SK-N-SH (cell line): Measurements from ENCODE around the gene ZNF865. TPM values are rescaled to one million over a fixed set of nuclear protein-coding genes. Genes with fewer than 3 reads are reported as not detected.

Source experiments
- CTCF ChIA-PET: fragments of 300-600, 350-600 bp; formaldehyde crosslinking; extraction: SDS; loops from one replicate; lab custom pipeline; 2021; lab: Yijun Ruan, JAX
- POLR2A ChIA-PET: fragments of 350-600 bp; sonication (Branson Sonifier 250); formaldehyde crosslinking; extraction: SDS; loops from one replicate; lab custom pipeline; 2020; ENCODE audit warnings: antibody characterized with exemption, inconsistent platforms; lab: Yijun Ruan, JAX
- DNase-seq: peaks from one replicate; pipeline ENCODE4 v3.0.0; 2012
- H2AFZ ChIP-seq: fragments of 200-600 bp; sonication (generic); 2 replicates; pipeline ENCODE4 v1.8.1; 2016; ENCODE audit warnings: antibody characterized with exemption, mild to moderate bottlenecking, low read depth
- H3F3A ChIP-seq: fragments of 200-600 bp; sonication (generic); replicated peaks from 2 replicates; pipeline ENCODE3; 2016; ENCODE audit warnings: antibody characterized with exemption, mild to moderate bottlenecking; ENCODE audit not compliant: insufficient read depth
- H3K27ac ChIP-seq, 2 experiments: fragments of 200-500 bp in 1 of 2; fragments of 200-600 bp in 1 of 2; sonication (Bioruptor generic) in 1 of 2; sonication (generic), shearing (Covaris generic) in 1 of 2; 2 replicates each; pipeline versions ENCODE4 v1.5.1 to v1.6.1; 2014 to 2016; ENCODE audit warnings: low read depth in 2 of 2, inconsistent platforms in 1 of 2, low read length in 1 of 2, mild to moderate bottlenecking in 1 of 2, mixed read lengths in 1 of 2
- H3K27me3 ChIP-seq: fragments of 200-600 bp; sonication (generic), shearing (Covaris generic); 2 replicates; pipeline ENCODE4 v1.6.1; 2016; ENCODE audit warnings: mixed run types; ENCODE audit not compliant: insufficient read depth
- H3K36me3 ChIP-seq, 2 experiments: fragments of 200-500 bp in 1 of 2; fragments of 200-600 bp in 1 of 2; sonication (Bioruptor generic) in 1 of 2; sonication (generic) in 1 of 2; replicated peaks in 1 of 2; 2 replicates each; pipeline versions ENCODE3 to v1.5.1; 2014 to 2016; ENCODE audit warnings: low read length in 1 of 2, mild to moderate bottlenecking in 1 of 2; ENCODE audit not compliant: insufficient read depth in 2 of 2, control insufficient read depth in 1 of 2
- H3K4me1 ChIP-seq, 2 experiments: fragments of 200-500 bp in 1 of 2; fragments of 200-600 bp in 1 of 2; sonication (Bioruptor generic) in 1 of 2; sonication (generic), shearing (Covaris generic) in 1 of 2; 2 replicates each; pipeline versions ENCODE4 v1.5.1 to v1.6.1; 2014 to 2016; ENCODE audit warnings: low read depth in 1 of 2, low read length in 1 of 2, mixed run types in 1 of 2; ENCODE audit not compliant: insufficient read depth in 2 of 2, control insufficient read depth in 1 of 2
- H3K4me2 ChIP-seq: fragments of 200-600 bp; sonication (generic), shearing (Covaris generic); 2 replicates; pipeline ENCODE4 v1.6.1; 2017; ENCODE audit warnings: mixed run types
- H3K4me3 ChIP-seq, 2 experiments: fragments of 200-500 bp in 1 of 2; fragments of 200-600 bp in 1 of 2; sonication (Bioruptor generic) in 1 of 2; sonication (generic), shearing (Covaris generic) in 1 of 2; 2 replicates each; pipeline versions ENCODE4 v1.5.1 to v1.8.1; 2014 to 2016; ENCODE audit warnings: low read depth in 2 of 2, inconsistent platforms in 1 of 2, low read length in 1 of 2, mild to moderate bottlenecking in 1 of 2, mixed read lengths in 1 of 2, moderate library complexity in 1 of 2
- H3K79me2 ChIP-seq: fragments of 200-600 bp; sonication (generic); 2 replicates; pipeline ENCODE4 v1.8.1; 2017; ENCODE audit warnings: mild to moderate bottlenecking; ENCODE audit not compliant: insufficient read depth
- H3K9ac ChIP-seq: fragments of 200-600 bp; sonication (generic); 2 replicates; pipeline ENCODE4 v1.6.1; 2017; ENCODE audit warnings: mixed run types
- H3K9me2 ChIP-seq: fragments of 200-600 bp; sonication (generic); 2 replicates; pipeline ENCODE4 v1.6.1; 2017; ENCODE audit warnings: mixed run types
- H3K9me3 ChIP-seq: fragments of 200-600 bp; sonication (generic); 2 replicates; pipeline ENCODE4 v1.6.1; 2017; ENCODE audit warnings: mixed run types, mild to moderate bottlenecking, moderate library complexity
- H4K20me1 ChIP-seq: fragments of 200-600 bp; sonication (generic); 2 replicates; pipeline ENCODE4 v1.6.1; 2017; ENCODE audit warnings: mild to moderate bottlenecking, mixed run types; ENCODE audit not compliant: insufficient read depth
- CHD2 ChIP-seq: fragments of 150-350 bp; IDR thresholded peaks from 2 replicates; pipeline ENCODE4 v1.6.1; 2018; ENCODE audit warnings: low read length; ENCODE audit not compliant: partially characterized antibody
- EZH2phosphoT487 ChIP-seq: fragments of 200-600 bp; sonication (generic); IDR thresholded peaks from 2 replicates; pipeline ENCODE4 v1.6.1; 2017; ENCODE audit warnings: low read depth, mixed run types, mild to moderate bottlenecking, antibody characterized with exemption, moderate library complexity, borderline replicate concordance
- GABPA ChIP-seq: IDR thresholded peaks from 2 replicates; pipeline ENCODE4 v1.4.0; 2012; ENCODE audit warnings: low read depth, mild to moderate bottlenecking
- JUND ChIP-seq: IDR thresholded peaks from 2 replicates; pipeline ENCODE4 v1.4.0; 2012
- MXI1 ChIP-seq: IDR thresholded peaks from 2 replicates; pipeline ENCODE4 v1.6.1; 2012; ENCODE audit warnings: mild to moderate bottlenecking, low read depth, low read length, improper control_type of control experiment
- POLR2AphosphoS5 ChIP-seq: IDR thresholded peaks from 2 replicates; pipeline ENCODE4 v1.6.1; 2012; ENCODE audit warnings: low read depth, low read length
- RAD21 ChIP-seq: IDR thresholded peaks from 2 replicates; pipeline ENCODE4 v1.6.1; 2012; ENCODE audit warnings: mild to moderate bottlenecking, low read length
- RCOR1 ChIP-seq: fragments of 150-350 bp; IDR thresholded peaks from 2 replicates; pipeline ENCODE4 v1.6.1; 2017; ENCODE audit warnings: antibody characterized with exemption, low read length
- RXRA ChIP-seq: IDR thresholded peaks from 2 replicates; pipeline ENCODE4 v1.4.0; 2012; ENCODE audit warnings: low read depth, mild to moderate bottlenecking, borderline replicate concordance
- SMC3 ChIP-seq: IDR thresholded peaks from 2 replicates; pipeline ENCODE4 v1.6.1; 2012; ENCODE audit warnings: low read depth, low read length, improper control_type of control experiment
- TAF1 ChIP-seq: IDR thresholded peaks from 2 replicates; pipeline ENCODE4 v1.6.1; 2012; ENCODE audit warnings: low read depth, mild to moderate bottlenecking, low read length, moderate library complexity, borderline replicate concordance
- TCF12 ChIP-seq: IDR thresholded peaks from 2 replicates; pipeline ENCODE4 v1.4.0; 2012
- YY1 ChIP-seq: IDR thresholded peaks from 2 replicates; pipeline ENCODE4 v1.4.0; 2012; ENCODE audit warnings: low read depth, mild to moderate bottlenecking
- whole genome bisulfite sequencing: methylation state at CpG from one replicate; pipeline ENCODE4 v1.1.6; 2017; ENCODE audit warnings: low lambda C conversion rate; 5-methylcytosine and 5-hydroxymethylcytosine counted together
- polyA plus RNA-seq, 3 experiments: library from polyadenylated mRNA; depleted of rRNA; stranded (reverse); fragments of >200 nt; gene quantifications; 2 replicates each; pipeline ENCODE4 v1.2.3, GENCODE V29; 2012
- TF ChIP-seq, protein P1 (sequence below): IDR thresholded peaks from 2 replicates; pipeline ENCODE4; 2012
- TF ChIP-seq, protein P2 (sequence below): IDR thresholded peaks from 2 replicates; pipeline ENCODE4 v1.6.1; 2012; ENCODE audit warnings: mild to moderate bottlenecking, low read depth, low read length, moderate library complexity
- TF ChIP-seq, protein P3 (sequence below): fragments of 150-350 bp; IDR thresholded peaks from 2 replicates; pipeline ENCODE4 v1.6.1; 2017; ENCODE audit warnings: antibody characterized with exemption, low read length, low read depth, borderline replicate concordance
- TF ChIP-seq, protein P4 (sequence below): fragments of 150-350 bp; IDR thresholded peaks from 2 replicates; pipeline ENCODE4 v1.6.1; 2016; ENCODE audit warnings: mild to moderate bottlenecking, low read depth, low read length
- TF ChIP-seq, protein P5 (sequence below): IDR thresholded peaks from 2 replicates; pipeline ENCODE4 v1.4.0; 2012; ENCODE audit warnings: low read depth, borderline replicate concordance

The ZNF865 gene
- polyA plus RNA-seq, 1 of the 3 experiments (the other 2 are of a cell fraction) = 5.0 TPM

DNA sequence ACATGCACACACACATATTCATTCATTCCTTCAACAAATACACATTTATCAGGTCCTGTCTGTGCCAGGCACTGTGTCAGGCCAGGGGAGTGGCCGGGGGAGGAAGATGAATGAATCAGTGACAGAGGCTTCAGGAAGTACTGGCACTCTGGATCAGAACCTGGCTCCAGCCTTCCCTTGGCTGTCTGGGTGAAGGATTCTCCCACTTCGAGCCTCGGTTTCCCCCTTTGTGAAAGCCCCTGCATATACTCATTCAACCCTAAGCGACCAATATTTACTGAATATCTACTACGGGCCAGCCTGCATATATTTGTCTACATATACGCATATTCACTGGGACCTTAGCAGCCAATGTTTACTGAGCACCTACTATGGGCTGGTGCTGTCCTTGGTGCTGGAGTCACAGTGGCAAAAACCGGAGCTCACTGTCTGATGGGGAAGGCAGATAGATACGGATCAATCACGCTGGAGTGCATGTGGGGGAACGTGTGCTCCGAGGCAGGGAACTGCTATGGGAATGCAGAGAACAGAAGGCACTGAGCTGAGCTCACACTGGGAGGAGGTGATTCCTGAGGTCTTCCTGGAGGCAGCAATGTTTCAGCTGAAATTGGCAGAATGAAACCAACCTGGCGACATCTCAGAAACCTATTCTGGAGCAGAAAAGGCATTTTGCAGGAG is 24.2 kb upstream of the ZNF865 start:
- 30% methylated on average over 12 of the region's 12 CpGs for WGBS
- Histone ChIP-seq H3K9me2 (no peaks in the 10 kb centered on the region), H3K27me3 (no peaks in the 10 kb centered on the region), H3K36me3 (peaks cover 0 to 10% of the 10 kb centered on the region in 2 experiments), H4K20me1 (no peaks in the 10 kb centered on the region), H2AFZ (peak overlapping the region; percentile 100), H3F3A (peaks cover 14% of the 10 kb centered on the region), H3K9me3 (no peaks in the 10 kb centered on the region), H3K79me2 (peaks cover 20% of the 10 kb centered on the region), H3K27ac (peak overlapping the region; percentile 73 to 76; a peak in 3 of 4 replicates), H3K4me2 (peak overlapping the region; percentile 99), H3K4me3 (peak overlapping the region; percentile 48 to 83), H3K9ac (peak overlapping the region; percentile 96; the same call in 1 of the 2 replicates), H3K4me1 (peaks cover 7 to 18% of the 10 kb centered on the region in 2 experiments; a peak in 2 of 4 replicates)
- DNase-seq = no peak
- TF ChIP-seq, protein P1, sequence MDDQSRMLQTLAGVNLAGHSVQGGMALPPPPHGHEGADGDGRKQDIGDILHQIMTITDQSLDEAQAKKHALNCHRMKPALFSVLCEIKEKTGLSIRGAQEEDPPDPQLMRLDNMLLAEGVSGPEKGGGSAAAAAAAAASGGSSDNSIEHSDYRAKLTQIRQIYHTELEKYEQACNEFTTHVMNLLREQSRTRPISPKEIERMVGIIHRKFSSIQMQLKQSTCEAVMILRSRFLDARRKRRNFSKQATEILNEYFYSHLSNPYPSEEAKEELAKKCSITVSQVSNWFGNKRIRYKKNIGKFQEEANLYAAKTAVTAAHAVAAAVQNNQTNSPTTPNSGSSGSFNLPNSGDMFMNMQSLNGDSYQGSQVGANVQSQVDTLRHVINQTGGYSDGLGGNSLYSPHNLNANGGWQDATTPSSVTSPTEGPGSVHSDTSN = no peak
- TF ChIP-seq, protein P2, sequence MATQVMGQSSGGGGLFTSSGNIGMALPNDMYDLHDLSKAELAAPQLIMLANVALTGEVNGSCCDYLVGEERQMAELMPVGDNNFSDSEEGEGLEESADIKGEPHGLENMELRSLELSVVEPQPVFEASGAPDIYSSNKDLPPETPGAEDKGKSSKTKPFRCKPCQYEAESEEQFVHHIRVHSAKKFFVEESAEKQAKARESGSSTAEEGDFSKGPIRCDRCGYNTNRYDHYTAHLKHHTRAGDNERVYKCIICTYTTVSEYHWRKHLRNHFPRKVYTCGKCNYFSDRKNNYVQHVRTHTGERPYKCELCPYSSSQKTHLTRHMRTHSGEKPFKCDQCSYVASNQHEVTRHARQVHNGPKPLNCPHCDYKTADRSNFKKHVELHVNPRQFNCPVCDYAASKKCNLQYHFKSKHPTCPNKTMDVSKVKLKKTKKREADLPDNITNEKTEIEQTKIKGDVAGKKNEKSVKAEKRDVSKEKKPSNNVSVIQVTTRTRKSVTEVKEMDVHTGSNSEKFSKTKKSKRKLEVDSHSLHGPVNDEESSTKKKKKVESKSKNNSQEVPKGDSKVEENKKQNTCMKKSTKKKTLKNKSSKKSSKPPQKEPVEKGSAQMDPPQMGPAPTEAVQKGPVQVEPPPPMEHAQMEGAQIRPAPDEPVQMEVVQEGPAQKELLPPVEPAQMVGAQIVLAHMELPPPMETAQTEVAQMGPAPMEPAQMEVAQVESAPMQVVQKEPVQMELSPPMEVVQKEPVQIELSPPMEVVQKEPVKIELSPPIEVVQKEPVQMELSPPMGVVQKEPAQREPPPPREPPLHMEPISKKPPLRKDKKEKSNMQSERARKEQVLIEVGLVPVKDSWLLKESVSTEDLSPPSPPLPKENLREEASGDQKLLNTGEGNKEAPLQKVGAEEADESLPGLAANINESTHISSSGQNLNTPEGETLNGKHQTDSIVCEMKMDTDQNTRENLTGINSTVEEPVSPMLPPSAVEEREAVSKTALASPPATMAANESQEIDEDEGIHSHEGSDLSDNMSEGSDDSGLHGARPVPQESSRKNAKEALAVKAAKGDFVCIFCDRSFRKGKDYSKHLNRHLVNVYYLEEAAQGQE = peak; percentile 97
- TF ChIP-seq, protein P3, sequence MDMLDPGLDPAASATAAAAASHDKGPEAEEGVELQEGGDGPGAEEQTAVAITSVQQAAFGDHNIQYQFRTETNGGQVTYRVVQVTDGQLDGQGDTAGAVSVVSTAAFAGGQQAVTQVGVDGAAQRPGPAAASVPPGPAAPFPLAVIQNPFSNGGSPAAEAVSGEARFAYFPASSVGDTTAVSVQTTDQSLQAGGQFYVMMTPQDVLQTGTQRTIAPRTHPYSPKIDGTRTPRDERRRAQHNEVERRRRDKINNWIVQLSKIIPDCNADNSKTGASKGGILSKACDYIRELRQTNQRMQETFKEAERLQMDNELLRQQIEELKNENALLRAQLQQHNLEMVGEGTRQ = no peak
- CTCF ChIA-PET = interaction anchor here (0.9 to 2.2 kb wide), 5 partner anchors 25 to 114 kb away, joined by 3 to 14 read pairs (median 3); partner anchors contain the start of gene ZNF865
- POLR2A ChIA-PET = interaction anchor here (0.6 to 1.1 kb wide), 4 partner anchors 19 to 61 kb away, joined by 3 to 8 read pairs (median 5); partner anchors contain the start of genes FIZ1 and ZNF524

DNA sequence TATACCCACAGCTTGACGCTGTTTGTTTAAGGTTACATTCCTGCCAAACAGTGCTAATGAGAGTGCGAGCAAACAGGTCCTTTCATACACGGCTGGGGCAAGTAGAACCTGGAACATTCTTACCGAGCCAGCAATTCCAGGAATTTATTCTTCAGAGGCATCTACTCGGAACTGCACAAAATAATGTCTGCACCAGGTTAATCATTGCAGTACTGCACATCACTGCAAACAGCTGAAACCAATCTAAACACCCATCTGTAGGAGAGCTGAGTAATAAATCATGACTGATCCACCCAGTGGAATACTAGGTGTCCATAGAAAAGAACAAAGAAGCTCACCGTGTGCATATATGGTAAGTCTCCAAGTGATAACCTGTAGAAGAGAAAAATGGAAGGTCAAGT is 23.6 kb upstream of the ZNF865 start:
- Histone ChIP-seq H3K4me2 (no peak overlapping the region), H3K9me3 (no peaks in the 10 kb centered on the region), H4K20me1 (no peaks in the 10 kb centered on the region), H3K27ac (no peak overlapping the region), H3K36me3 (peaks cover 0 to 7% of the 10 kb centered on the region in 2 experiments), H3K4me1 (peaks cover 13 to 22% of the 10 kb centered on the region in 2 experiments; a peak in 2 of 4 replicates), H3F3A (peaks cover 16% of the 10 kb centered on the region), H3K79me2 (peaks cover 20% of the 10 kb centered on the region), H3K4me3 (no peak overlapping the region), H3K9ac (no peak overlapping the region), H2AFZ (no peak overlapping the region), H3K9me2 (no peaks in the 10 kb centered on the region), H3K27me3 (no peaks in the 10 kb centered on the region)
- DNase-seq = no peak
- ChIA-PET POLR2A (no interaction called here), CTCF (interaction anchor here (0.9 to 2.2 kb wide), 4 partner anchors 24 to 115 kb away, joined by 3 to 14 read pairs (median 4); partner anchors contain the start of gene ZNF865)
- 49% methylated on average over 6 of the region's 6 CpGs for WGBS
- TF ChIP-seq YY1 (no peak), SMC3 (no peak), RCOR1 (no peak), RXRA (no peak), RAD21 (no peak), JUND (no peak), TAF1 (no peak), POLR2AphosphoS5 (no peak), GABPA (no peak), CHD2 (no peak), TCF12 (no peak), EZH2phosphoT487 (no peak), MXI1 (no peak)
- TF ChIP-seq, protein P4, sequence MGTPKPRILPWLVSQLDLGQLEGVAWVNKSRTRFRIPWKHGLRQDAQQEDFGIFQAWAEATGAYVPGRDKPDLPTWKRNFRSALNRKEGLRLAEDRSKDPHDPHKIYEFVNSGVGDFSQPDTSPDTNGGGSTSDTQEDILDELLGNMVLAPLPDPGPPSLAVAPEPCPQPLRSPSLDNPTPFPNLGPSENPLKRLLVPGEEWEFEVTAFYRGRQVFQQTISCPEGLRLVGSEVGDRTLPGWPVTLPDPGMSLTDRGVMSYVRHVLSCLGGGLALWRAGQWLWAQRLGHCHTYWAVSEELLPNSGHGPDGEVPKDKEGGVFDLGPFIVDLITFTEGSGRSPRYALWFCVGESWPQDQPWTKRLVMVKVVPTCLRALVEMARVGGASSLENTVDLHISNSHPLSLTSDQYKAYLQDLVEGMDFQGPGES = no peak
- TF ChIP-seq, protein P5, sequence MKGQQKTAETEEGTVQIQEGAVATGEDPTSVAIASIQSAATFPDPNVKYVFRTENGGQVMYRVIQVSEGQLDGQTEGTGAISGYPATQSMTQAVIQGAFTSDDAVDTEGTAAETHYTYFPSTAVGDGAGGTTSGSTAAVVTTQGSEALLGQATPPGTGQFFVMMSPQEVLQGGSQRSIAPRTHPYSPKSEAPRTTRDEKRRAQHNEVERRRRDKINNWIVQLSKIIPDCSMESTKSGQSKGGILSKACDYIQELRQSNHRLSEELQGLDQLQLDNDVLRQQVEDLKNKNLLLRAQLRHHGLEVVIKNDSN = no peak
- TF ChIP-seq, protein P1 = no peak
